SU-DHL-6 (cell line): ENCODE results near the gene ASPHD1.

Experiments
- CTCF ChIP-seq: fragments of 200-600 bp; sonication (generic); IDR thresholded peaks from one replicate; pipeline ENCODE4 v1.5.1; 2017; ENCODE audit warnings: antibody characterized with exemption, mild to moderate bottlenecking, low read length, moderate library complexity; ENCODE audit not compliant: insufficient read depth, poor library complexity, severe bottlenecking
- EZH2phosphoT487 ChIP-seq: fragments of 200-600 bp; sonication (generic), shearing (Covaris generic); conservative IDR thresholded peaks from 2 replicates; pipeline ENCODE4 v1.6.1; 2018; ENCODE audit warnings: mild to moderate bottlenecking, antibody characterized with exemption, low read length, moderate library complexity, mixed read lengths

GRCh38 chr16:29862383-29862883 lies 37.9 kb upstream of the ASPHD1 start:
- no peak for TF ChIP-seq CTCF
- no peak for TF ChIP-seq EZH2phosphoT487
